Progenitor cell of endocrine pancreas (in vitro differentiated cells): ENCODE results near the gene LMTK2. TPM values are rescaled to one million over a fixed set of nuclear protein-coding genes. Genes with fewer than 3 reads are reported as not detected.
"Not testable (repeated sequence)": the region's sequence is repeated elsewhere in the genome, so short reads cannot be mapped to it uniquely, and the experiment has no call there.

Experiments used
- DNase-seq: peaks from one replicate; pipeline ENCODE4 v3.0.0; 2021; ENCODE audit warnings: low spot score; ENCODE audit not compliant: unreplicated experiment
- H3K27ac Mint-ChIP-seq: 2 replicates; pipeline ENCODE4 v1.8.0; 2021; ENCODE audit warnings: mild to moderate bottlenecking, moderate library complexity, mixed read lengths
- H3K27me3 Mint-ChIP-seq: 2 replicates; pipeline ENCODE4 v1.8.0; 2021; ENCODE audit warnings: mixed read lengths
- H3K36me3 Mint-ChIP-seq: 2 replicates; pipeline ENCODE4 v1.8.0; 2022; ENCODE audit warnings: mixed read lengths; ENCODE audit not compliant: insufficient read depth
- H3K4me1 Mint-ChIP-seq: 2 replicates; pipeline ENCODE4 v1.8.0; 2021; ENCODE audit warnings: low read depth, mixed read lengths
- H3K4me3 Mint-ChIP-seq: 2 replicates; pipeline ENCODE4 v1.8.0; 2021; ENCODE audit warnings: low read depth, mild to moderate bottlenecking, moderate library complexity, mixed read lengths
- H3K9me3 Mint-ChIP-seq: 2 replicates; pipeline ENCODE4 v1.8.0; 2021; ENCODE audit warnings: low read depth, mixed read lengths
- total RNA-seq: library from RNA; stranded (reverse); gene quantifications from 2 replicates; pipeline ENCODE4 v1.2.1, GENCODE V29; 2021
- TF ChIP-seq, protein P1 (sequence below): fragments of 200-600 bp; sonication (generic); IDR thresholded peaks from one replicate; pipeline ENCODE4 v1.5.0; 2021; ENCODE audit warnings: antibody characterized with exemption, mild to moderate bottlenecking; ENCODE audit not compliant: unreplicated experiment

The LMTK2 gene
- total RNA-seq, 1 donor from 2014 or later, result 32.3 TPM

DNA sequence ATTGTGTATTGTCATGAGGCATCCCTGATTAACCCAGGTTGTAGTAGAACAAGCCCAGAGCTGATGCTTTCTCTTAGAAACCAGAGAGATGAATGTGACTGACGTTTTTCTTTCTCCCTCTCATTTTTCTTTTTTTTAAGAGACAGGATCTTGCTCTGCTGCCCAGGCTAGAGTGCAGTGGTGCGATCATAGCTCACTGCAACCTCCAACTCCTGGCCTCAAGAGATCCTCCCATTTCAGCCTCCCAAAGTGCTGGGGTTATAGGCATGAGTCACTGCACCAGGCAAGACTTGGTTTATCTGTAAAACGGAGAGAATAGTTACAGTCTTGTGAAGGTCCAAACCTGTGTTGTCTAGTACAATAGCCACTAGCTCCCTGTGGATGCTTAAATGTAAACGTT, 5.4 kb downstream of the LMTK2 start:
- DNase-seq, result no peak
- H3K27me3 Mint-ChIP-seq, result no peaks in the 10 kb centered on the region
- H3K27ac Mint-ChIP-seq, result no peak overlapping the region
- TF ChIP-seq, protein P1, sequence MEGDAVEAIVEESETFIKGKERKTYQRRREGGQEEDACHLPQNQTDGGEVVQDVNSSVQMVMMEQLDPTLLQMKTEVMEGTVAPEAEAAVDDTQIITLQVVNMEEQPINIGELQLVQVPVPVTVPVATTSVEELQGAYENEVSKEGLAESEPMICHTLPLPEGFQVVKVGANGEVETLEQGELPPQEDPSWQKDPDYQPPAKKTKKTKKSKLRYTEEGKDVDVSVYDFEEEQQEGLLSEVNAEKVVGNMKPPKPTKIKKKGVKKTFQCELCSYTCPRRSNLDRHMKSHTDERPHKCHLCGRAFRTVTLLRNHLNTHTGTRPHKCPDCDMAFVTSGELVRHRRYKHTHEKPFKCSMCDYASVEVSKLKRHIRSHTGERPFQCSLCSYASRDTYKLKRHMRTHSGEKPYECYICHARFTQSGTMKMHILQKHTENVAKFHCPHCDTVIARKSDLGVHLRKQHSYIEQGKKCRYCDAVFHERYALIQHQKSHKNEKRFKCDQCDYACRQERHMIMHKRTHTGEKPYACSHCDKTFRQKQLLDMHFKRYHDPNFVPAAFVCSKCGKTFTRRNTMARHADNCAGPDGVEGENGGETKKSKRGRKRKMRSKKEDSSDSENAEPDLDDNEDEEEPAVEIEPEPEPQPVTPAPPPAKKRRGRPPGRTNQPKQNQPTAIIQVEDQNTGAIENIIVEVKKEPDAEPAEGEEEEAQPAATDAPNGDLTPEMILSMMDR, result no peak
- no peaks in the 10 kb centered on the region for H3K36me3 Mint-ChIP-seq
- H3K4me1 Mint-ChIP-seq, result peaks cover 48% of the 10 kb centered on the region
- no peaks in the 10 kb centered on the region for H3K9me3 Mint-ChIP-seq
- H3K4me3 Mint-ChIP-seq, result no peak overlapping the region

DNA sequence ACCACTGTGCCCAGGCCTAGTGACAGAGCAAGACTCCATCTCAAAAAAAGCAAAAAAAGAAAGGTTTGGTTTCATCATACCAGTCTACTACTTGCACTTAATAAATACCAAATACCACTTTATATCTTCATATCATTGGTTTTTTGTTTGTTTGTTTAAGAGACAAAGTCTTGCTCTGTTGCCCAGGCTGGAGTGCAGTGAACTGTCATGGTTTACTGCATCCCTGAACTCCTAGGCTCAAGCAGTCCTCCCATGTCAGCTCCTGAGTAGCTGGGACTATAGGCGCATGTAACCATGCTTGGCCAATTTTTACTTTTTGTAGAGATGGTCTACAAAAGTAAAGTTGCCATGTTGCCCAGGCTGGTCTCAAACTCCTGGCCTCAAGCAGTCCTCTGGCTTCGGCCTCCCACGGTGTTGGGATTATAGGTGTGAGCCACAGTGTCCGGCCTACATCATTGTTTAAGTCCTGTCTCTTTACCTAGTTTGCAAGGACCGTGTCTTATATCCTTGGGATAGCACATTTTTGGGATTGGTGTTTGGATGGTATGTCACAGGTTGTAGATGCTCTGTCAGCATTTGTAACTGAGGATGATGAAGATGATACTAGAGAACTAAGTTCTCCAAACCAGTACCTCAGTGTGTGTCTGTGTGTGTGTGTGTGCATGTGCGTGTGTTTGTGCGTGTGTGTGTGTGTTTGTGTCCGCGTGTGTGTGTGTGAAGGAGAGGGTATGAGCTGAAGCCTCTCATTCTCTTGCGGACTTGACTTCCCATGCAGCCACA, 9.3 kb downstream of the LMTK2 start:
- no peaks in the 10 kb centered on the region for H3K27me3 Mint-ChIP-seq
- no peaks in the 10 kb centered on the region for H3K9me3 Mint-ChIP-seq
- TF ChIP-seq, protein P1, result no peak
- DNase-seq, result no peak
- no peaks in the 10 kb centered on the region for H3K36me3 Mint-ChIP-seq
- no peak overlapping the region for H3K27ac Mint-ChIP-seq
- H3K4me3 Mint-ChIP-seq, result no peak overlapping the region
- peaks cover 37% of the 10 kb centered on the region for H3K4me1 Mint-ChIP-seq

DNA sequence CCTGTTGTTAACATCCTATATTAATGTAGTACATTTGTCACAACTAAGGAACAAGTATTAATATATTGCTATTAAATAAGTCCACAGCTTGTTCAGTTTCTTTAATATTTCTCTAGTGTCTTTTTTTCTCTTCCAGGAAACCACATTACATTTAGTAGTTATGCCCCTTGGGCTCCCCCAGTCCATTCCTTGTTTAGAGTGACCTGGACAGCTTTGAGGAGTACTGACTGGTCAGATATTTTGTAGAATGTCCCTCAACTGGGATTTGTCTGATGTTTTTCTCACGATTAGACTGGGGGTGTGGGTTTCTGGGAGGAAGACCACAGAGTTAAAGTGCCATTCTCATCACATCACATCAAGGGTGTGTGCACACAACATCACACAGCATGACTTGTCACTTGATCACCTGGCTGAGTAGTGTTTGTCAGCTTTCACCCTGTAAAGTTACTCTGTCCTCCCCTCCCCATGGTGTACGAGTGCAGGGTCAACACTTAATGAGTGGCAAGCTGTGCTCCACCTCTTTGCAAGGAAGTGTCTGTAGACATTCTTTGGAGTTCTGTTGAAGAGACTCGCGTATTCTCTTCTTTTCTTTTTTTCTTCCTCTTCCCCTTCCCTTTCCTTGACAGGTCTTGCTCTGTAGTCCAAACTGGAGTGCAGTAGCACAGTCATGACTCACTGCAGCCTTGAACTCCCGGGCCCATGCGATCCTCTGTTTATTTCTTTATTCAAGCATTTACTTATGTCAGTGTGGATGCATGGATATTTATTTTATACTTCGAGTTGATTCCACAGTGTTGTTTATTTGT, 10.2 kb downstream of the LMTK2 start:
- no peak for DNase-seq
- H3K4me1 Mint-ChIP-seq, result peaks cover 27% of the 10 kb centered on the region
- peak overlapping the region; percentile 25 for H3K27ac Mint-ChIP-seq
- H3K27me3 Mint-ChIP-seq, result no peaks in the 10 kb centered on the region
- H3K36me3 Mint-ChIP-seq, result no peaks in the 10 kb centered on the region
- no peak overlapping the region for H3K4me3 Mint-ChIP-seq
- H3K9me3 Mint-ChIP-seq, result no peaks in the 10 kb centered on the region
- TF ChIP-seq, protein P1, result no peak

DNA sequence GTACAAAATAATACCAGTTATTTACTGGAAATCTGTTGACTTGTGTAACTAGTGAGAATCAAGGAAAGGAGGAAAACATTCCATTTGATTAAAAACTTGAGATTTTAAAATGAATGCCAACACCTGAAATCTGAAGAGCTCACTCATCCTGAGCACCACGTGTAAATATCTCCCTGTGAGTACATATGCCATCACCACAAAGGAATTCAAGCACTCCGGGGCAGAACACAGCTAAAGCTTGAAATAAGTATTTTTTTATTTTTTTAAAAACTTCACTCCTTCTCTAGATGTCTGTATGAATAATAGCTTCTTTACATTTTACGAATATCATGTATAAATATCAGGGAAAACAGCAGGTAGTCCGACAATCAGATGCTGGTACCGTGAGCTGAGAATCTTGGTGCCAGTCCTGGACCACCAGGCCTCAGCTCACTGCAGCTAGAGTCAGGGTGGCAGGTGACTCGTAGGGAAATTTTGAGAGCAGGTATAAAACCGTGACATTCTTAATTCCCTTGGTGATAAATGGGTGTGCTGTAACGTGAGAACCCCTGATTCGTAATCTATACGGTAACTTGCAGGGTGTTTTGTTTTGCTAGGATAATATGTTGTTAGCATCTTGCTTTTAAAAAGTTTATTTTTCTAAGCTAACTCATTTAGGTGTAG, 12.7 kb downstream of the LMTK2 start:
- H3K4me3 Mint-ChIP-seq, result no peak overlapping the region
- no peaks in the 10 kb centered on the region for H3K27me3 Mint-ChIP-seq
- H3K36me3 Mint-ChIP-seq, result no peaks in the 10 kb centered on the region
- DNase-seq, result no peak
- peaks cover 28% of the 10 kb centered on the region for H3K4me1 Mint-ChIP-seq
- no peaks in the 10 kb centered on the region for H3K9me3 Mint-ChIP-seq
- TF ChIP-seq, protein P1, result no peak
- peak overlapping the region; percentile 97 for H3K27ac Mint-ChIP-seq

DNA sequence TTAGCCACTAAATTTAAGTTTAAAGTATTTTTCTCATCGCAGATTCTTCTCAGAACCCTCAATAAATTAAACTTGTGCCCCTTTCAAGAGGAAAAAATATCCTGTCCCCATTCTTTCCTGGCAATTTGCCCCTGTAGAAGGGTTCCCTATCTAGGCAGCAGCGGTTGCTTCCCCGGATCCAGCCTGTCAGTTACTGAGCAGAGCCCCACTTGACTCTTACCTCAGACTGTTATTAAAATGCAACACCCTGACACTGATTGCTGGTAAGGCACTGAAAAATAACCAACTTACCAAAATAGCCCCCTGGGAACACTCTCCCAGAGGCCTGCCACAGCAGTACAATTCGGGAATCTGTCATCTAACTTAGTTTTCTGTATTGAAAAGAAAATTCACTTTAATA, 13.9 kb downstream of the LMTK2 start:
- DNase-seq, result no peak
- no peaks in the 10 kb centered on the region for H3K9me3 Mint-ChIP-seq
- H3K4me1 Mint-ChIP-seq, result peaks cover 23% of the 10 kb centered on the region
- TF ChIP-seq, protein P1, result no peak
- H3K36me3 Mint-ChIP-seq, result no peaks in the 10 kb centered on the region
- H3K27ac Mint-ChIP-seq, result peak overlapping the region; percentile 59
- H3K4me3 Mint-ChIP-seq, result no peak overlapping the region
- H3K27me3 Mint-ChIP-seq, result no peaks in the 10 kb centered on the region

DNA sequence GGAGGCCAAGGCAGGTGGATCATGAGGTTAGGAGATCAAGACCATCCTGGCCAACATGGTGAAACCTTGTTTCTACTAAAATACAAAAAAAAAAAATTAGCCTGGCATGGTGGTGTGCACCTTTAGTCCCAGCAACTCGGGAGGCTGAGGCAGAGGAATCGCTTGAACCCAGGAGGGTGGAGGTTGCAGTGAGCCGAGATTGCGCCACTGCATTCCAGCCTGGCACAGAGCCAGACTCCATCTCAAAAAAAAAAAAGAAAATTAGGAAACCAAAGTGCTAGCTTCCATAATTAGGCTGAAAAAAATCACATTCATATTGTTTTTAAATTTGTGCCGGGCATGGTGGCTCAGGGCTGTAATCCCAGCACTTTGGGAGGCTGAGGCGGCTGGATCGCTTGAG, 14.7 kb downstream of the LMTK2 start:
- not testable (repeated sequence) for H3K27ac Mint-ChIP-seq, H3K9me3 Mint-ChIP-seq, H3K4me3 Mint-ChIP-seq, DNase-seq, H3K36me3 Mint-ChIP-seq, H3K27me3 Mint-ChIP-seq
- peaks cover 23% of the 10 kb centered on the region for H3K4me1 Mint-ChIP-seq
